ENCODE measurements around the gene LIX1L. TPM values are rescaled to one million over a fixed set of nuclear protein-coding genes. Genes with fewer than 3 reads are reported as not detected.

Gene LIX1L
- 7.9 and 12.5 TPM in 2 replicates for total RNA-seq

DNA sequence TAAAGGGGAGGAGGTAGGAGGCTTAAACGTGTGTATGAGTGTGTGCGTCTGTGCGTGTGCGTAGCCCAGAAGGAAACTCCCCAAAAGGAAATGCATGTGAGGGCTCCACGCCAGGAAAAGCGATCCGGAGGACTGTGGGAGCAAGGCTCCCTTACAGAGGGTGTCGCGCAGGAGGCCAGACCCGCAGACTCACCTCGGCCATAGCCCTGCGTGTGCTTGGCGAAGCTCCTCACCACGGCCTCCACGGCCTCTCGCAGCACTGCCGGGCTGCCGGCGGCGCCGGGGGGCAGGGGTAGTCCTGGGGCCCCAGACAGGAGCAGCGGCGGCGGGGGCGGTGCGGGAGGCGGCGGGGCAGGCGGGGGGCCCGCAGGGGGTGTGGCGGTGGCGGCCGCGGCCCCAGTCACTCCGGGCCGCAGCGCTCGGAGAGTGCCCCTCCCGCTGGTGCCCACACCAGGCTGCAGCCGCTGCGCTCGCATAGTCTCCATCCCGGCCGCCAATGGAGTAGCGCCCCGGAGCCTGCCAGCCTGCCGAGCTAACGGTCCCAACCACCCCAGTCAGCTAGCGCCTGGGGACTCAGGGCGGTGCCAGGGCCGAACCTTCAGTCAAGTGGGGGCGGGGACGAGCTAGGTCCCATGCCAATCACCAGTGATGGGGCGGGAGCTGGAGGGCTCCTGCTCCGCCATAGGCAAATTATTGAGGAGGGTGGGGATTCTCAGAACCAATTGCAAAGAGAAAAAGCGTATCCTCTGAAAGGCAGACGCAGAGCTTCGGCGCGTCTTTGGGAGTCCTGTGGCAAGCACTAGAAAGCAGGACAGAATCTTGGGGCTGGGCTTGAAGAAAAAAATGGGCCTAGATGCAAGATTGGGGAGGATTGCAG, at the start of gene LIX1L:
LIX1L (minus strand) TSS at position 575 of the 877 bp plus-strand sequence; CDS start at position 485, 90 bp downstream.

DNA sequence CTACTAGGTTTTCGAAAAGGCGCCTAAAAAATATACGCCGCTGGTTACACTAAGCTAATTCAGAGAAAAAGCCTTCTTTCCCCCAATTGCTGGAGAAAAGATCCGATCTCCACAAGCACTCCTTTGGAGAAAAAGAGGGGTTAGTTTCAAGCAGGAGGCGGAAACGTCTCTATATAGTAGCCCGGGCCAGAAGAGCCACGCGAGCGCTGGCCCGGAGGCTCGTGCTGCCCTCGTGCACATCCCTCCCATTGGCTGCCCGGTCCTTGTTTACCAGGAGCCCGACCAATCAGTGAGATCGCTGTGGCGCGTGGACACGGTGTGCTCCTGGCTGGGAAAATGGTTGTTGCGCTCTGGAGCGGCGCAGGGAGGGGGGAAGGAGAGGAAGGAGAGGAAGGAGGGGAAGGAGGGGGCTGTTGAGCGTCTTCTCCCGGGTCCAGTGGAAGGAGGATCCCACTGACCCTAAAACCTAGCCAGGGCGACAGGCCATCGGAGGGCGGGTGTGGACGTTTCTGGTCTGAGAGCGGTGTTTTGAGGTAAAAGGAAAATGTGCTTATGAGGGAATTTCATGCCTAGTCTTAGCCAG, 38.7 kb upstream of the LIX1L start, which contains the start of gene TXNIP:
TXNIP (minus strand) TSS at position 147 of the 583 bp plus-strand sequence. CDS start 313 bp downstream, outside the sequence.

DNA sequence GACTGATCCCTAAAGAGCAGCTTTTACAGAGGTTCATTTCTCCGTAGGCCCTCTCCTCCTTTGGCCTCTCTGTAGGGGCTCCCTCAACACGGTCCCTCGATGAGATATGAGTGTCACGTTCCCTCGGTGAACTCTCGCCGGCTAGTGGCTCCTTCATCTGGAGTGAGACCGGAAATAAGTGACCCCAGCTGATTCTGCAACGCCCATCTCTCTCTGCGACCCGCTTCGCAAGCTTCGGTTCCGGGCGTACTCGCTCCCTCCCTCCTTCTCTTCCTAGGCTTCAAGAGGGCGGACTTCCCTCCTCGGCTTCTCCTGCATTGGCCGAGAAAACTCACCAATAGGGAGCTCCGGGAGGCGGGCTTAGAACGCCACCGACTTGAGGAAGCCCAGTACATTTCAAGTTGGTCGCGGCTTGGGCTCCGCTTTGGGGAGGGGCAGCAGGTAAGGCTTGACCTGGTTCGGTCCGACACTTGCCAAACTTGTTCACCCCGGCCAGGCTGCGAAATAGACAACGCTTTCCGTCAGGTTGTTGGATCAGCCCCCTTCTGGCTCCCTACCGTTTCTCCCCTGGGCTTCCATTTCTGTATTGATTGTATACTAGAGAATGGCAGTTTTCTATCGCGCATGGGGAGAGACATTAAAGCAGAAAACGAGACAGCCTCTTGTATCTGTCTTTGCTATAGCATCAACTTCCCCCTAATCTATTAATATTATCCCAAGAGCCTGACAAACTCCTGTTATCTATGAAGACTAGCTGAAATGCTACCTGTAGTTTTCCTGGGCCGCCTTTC, 6.7 kb upstream of the LIX1L start, which contains the start of the genes ANKRD34A and POLR3GL:
ANKRD34A (minus strand) TSS at position 248 of the 791 bp plus-strand sequence. CDS start 2,816 bp downstream, outside the sequence.
POLR3GL (plus strand) TSS at position 363 of the 791 bp plus-strand sequence. CDS start 10,176 bp downstream, outside the sequence.

DNA sequence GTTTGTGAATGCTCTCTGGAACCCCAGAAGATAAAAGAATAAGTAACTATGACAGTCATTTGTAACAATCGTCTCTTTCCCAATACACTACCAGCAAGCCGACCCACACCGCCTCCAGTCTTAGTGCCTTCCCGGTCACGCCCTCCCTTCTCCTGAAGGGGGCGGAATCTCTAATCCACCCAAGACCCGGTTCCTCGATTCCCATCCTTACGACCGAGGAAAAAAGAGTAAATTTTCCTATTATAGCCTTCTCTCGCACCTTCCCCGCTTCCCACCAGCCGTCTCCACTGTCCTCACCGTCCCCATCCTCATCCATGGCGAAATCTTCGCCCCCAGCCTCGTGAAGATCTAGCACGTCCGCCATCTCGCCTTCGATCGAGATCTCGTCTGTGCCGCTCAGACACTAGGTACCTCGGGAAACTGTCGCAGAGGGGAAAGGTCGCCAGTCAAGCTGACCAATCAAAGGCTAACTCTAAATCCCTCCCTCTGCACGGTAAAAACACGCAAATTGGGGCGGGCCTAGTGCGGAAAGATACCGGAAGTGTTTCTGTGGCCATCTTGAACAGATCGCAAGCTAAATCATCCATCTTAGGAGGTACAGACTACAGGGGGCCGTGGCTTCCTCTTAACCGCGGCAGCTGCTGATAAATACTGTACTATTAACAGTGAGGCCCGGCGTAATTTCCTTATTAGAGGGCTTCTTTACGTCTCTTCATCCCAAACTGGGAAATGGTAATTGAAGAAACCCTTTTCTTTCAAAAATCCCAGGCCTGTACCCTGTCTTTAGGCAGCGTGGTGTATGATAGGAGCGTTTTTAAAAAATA, 30.5 kb downstream of the LIX1L start, which contains the start of gene RBM8A:
RBM8A (minus strand) TSS at position 422 of the 824 bp plus-strand sequence; CDS start at position 364, 58 bp downstream.

DNA sequence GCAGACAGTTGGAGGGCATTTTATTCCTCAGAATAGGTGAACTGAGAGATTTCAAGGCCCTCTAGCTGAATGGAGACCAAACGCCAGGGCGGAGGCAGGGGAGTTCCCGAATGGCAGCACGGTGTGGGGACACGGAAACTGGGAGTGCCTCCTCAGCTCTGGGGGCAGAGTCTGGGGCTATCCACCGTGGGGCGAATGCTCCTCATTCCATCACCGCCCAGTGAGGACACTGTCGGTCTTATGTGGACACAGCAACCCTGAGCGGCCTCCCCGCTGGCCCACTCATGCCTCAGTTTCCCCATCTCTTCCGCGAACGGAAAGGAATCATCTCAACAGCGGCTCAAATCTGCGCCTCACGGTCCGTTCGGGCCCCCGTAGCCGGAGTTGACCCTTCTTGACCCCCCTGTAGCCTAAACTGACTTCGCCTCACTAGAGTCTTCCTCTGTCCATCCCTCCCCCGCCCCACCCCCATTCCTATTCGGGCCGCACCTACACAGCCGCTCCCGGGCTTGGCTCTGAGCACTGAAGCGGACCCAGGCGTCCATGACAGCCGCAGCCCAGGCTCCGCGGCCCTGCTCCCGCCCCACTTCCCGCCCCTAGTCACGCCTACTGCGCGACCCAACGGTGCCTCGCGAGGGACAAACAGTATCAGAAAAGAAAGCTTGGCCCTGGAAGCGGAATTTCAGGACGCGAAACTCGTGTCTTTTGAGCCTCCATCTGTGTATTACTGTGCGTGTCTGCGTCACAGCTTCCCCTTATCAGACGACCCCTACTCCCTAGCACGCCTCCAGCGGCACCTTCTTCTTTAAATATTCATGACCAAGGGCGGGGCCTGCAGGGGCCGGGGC, 39.4 kb downstream of the LIX1L start, which contains the start of gene PEX11B:
PEX11B (minus strand) TSS at position 574 of the 848 bp plus-strand sequence; CDS start at position 545, 29 bp downstream.

DNA sequence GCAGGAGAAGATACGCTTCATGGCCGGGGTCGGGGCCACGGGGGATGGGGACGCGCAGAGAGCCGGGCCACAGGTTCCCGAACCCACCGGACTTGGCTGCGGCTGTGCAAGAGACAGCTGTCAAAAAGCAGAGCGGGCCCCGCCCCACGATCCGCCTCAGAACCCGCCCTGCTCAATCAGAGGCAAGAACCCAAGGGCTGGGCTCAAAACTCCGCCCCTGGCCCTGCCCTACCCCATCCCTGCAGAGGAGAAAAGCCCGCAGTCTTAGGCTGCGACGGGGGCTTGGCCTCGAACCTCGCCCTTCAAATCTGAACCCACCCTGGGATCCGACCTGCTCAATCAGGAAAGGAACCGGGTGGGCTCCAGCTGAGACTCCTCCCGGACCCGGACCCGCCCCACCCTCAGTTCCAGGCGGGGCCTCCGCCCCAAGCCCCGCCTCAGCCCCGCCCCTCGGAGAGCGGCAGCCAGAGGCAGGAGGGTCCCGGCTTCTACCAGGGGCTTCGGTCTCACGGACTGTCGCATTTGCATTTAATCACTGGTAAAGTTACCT, 72.0 kb downstream of the LIX1L start, which contains the start of gene ANKRD35:
ANKRD35 (minus strand) TSS at position 129 of the 550 bp plus-strand sequence; CDS start at position 21, 108 bp downstream.

Other genes starting within 250 kb of the LIX1L start
- gene CD160, start 238.5 kb downstream of the LIX1L start, total RNA-seq, result under 0.01 TPM in 1 of 2 replicates, not detected in the other
- 10.5 and 11.8 TPM in 2 replicates for gene RNF115, start 133.9 kb downstream of the LIX1L start, total RNA-seq
- 36.2 and 41.6 TPM in 2 replicates for gene POLR3C, start 133.8 kb downstream of the LIX1L start, total RNA-seq
- gene NUDT17, start 112.4 kb downstream of the LIX1L start, total RNA-seq, result 2.7 and 3.0 TPM in 2 replicates
- gene PIAS3, start 98.9 kb downstream of the LIX1L start, total RNA-seq, result 35.4 and 41.2 TPM in 2 replicates
- 2.0 and 7.9 TPM in 2 replicates for gene ANKRD35, start 72.2 kb downstream of the LIX1L start, total RNA-seq
- 0.33 and 0.79 TPM in 2 replicates for gene ITGA10, start 48.0 kb downstream of the LIX1L start, total RNA-seq
- 29.1 and 30.7 TPM in 2 replicates for gene PEX11B, start 39.3 kb downstream of the LIX1L start, total RNA-seq
- gene RBM8A, start 30.5 kb downstream of the LIX1L start, total RNA-seq, result 46.7 and 84.0 TPM in 2 replicates
- 0.22 and 0.39 TPM in 2 replicates for gene ANKRD34A, start 6.6 kb upstream of the LIX1L start, total RNA-seq
- gene POLR3GL, start 6.7 kb upstream of the LIX1L start, total RNA-seq, result 5.5 and 6.8 TPM in 2 replicates
- 161 and 941 TPM in 2 replicates for gene TXNIP, start 38.6 kb upstream of the LIX1L start, total RNA-seq
- gene HJV, start 63.7 kb upstream of the LIX1L start, total RNA-seq, result not detected in 2 replicates
- gene NBPF10, start 186.8 kb upstream of the LIX1L start, total RNA-seq, result 0.65 and 1.6 TPM in 2 replicates

Data from placental epithelial cell (primary cell).